ENCODE measurements around the gene FAM161A.
"Not testable (repeated sequence)": the region's sequence is repeated elsewhere in the genome, so short reads cannot be mapped to it uniquely, and the experiment has no call there.

FAM161A gene

DNA sequence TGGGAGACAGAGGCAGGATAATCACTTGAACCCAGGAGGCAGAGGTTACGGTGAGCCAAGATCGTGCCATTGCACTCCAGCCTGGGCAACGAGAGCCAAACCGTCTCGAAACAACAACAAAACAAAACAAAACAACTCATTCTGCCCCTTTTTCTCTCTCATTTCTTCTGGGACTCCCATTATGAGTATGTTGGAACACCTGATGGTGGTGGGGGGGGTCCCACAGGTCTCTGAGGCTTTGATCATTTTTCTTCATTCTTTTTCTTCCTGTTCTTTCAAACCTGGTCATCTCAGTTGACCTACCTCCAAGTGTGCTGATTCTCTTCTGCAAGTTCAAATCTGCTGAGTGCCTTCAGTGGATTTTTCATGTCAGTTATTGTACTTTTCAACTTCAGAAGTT is 8.2 kb upstream of the FAM161A start:
- in situ Hi-C loops (cut with HindIII; ENCODE audit: low pct_ligation_motif_present, low sequenced_read_pairs): no loop called here
- no peak overlapping the region for H3K4me3 ChIP-seq (ENCODE audit: low read depth, low read length)
- no peaks in the 10 kb centered on the region for H3K27me3 ChIP-seq (replicated peaks)
- peaks cover 12% of the 10 kb centered on the region for H3K36me3 ChIP-seq (replicated peaks)
- TF ChIP-seq, protein P1, sequence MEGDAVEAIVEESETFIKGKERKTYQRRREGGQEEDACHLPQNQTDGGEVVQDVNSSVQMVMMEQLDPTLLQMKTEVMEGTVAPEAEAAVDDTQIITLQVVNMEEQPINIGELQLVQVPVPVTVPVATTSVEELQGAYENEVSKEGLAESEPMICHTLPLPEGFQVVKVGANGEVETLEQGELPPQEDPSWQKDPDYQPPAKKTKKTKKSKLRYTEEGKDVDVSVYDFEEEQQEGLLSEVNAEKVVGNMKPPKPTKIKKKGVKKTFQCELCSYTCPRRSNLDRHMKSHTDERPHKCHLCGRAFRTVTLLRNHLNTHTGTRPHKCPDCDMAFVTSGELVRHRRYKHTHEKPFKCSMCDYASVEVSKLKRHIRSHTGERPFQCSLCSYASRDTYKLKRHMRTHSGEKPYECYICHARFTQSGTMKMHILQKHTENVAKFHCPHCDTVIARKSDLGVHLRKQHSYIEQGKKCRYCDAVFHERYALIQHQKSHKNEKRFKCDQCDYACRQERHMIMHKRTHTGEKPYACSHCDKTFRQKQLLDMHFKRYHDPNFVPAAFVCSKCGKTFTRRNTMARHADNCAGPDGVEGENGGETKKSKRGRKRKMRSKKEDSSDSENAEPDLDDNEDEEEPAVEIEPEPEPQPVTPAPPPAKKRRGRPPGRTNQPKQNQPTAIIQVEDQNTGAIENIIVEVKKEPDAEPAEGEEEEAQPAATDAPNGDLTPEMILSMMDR (IDR thresholded peaks at IDR 0.05; ENCODE audit: low read depth, low read length, missing control alignments): no peak
- H3K27ac ChIP-seq: no peak overlapping the region
- DNase-seq: no peak

- no peak for DNase-seq
- Histone ChIP-seq H3K4me3 (ENCODE audit: low read depth, low read length) (no peak overlapping the region), H3K27ac (no peak overlapping the region), H3K36me3 (replicated peaks) (no peaks in the 10 kb centered on the region), H3K27me3 (replicated peaks) (no peaks in the 10 kb centered on the region)
- TF ChIP-seq, protein P1 (IDR thresholded peaks at IDR 0.05; ENCODE audit: low read depth, low read length, missing control alignments): no peak
- in situ Hi-C loops (cut with HindIII; ENCODE audit: low pct_ligation_motif_present, low sequenced_read_pairs): no loop called here
These were observed 3.4 kb upstream of the FAM161A start for GRCh38 chr2:61857224-61857623.

DNA sequence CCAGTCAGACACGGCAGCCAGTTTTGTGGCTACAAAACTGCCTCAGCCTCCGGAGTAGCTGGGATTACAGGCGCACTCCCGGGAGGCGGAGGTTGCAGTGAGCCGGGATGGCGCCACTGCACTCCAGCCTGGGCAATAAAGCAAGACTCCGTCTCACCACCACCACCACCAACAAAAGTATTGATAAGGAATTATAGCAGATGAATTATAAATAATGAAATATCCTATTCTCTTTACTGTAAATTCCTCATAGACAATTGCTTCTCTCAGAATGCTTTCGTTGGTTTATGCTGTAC is 1.4 kb upstream of the FAM161A start:
- TF ChIP-seq, protein P1 (IDR thresholded peaks at IDR 0.05; ENCODE audit: low read depth, low read length, missing control alignments): no peak
- H3K27ac ChIP-seq: no peak overlapping the region
- in situ Hi-C loops (cut with HindIII; ENCODE audit: low pct_ligation_motif_present, low sequenced_read_pairs): no loop called here
- no peaks in the 10 kb centered on the region for H3K27me3 ChIP-seq (replicated peaks)
- peak overlapping the region; percentile 88 for H3K4me3 ChIP-seq (ENCODE audit: low read depth, low read length)
- H3K36me3 ChIP-seq (replicated peaks): no peaks in the 10 kb centered on the region
- DNase-seq: no peak

DNA sequence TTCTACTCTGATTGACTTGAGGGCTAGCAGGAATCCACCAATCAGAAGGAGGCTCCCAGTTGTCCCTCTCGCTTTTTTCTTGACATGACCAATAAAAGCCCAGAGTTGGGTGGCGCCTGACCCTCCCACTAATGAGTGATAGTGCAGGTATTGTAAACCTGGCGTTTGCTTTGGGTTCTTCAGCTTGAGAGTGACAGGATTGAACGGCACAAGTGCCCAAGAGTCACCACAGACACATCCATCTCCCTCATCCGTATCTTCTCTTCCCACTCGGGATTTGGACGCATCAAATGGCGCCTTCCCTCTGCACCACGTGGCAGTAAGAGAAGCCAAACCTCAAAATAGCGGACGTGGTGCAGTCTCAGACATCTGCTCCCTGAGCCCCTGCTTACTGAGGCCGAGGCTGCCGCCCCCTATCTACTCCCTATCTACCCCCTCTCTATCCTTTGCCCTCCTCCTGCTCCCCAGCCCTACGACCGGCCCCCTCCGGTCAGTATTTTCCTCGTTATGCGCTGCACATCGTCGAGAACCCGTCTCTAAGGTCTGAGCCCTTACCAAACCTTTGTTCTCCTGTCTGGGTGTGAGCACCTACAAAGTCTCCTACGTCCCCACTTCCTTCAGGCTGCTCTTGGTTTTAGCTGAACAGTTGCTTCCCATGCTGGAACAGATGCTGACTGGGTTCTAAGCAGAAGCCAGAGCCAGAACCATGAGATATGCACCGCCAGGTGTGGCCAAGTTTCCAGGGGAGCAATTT is 881 bp upstream of the FAM161A start:
- Histone ChIP-seq H3K27ac (peak overlapping the region; percentile 52), H3K4me3 (ENCODE audit: low read depth, low read length) (peak overlapping the region; percentile 88), H3K27me3 (replicated peaks) (no peaks in the 10 kb centered on the region), H3K36me3 (replicated peaks) (no peaks in the 10 kb centered on the region)
- TF ChIP-seq, protein P1 (IDR thresholded peaks at IDR 0.05; ENCODE audit: low read depth, low read length, missing control alignments): no peak
- peak; percentile 97 for DNase-seq
- in situ Hi-C loops (cut with HindIII; ENCODE audit: low pct_ligation_motif_present, low sequenced_read_pairs): no loop called here

DNA sequence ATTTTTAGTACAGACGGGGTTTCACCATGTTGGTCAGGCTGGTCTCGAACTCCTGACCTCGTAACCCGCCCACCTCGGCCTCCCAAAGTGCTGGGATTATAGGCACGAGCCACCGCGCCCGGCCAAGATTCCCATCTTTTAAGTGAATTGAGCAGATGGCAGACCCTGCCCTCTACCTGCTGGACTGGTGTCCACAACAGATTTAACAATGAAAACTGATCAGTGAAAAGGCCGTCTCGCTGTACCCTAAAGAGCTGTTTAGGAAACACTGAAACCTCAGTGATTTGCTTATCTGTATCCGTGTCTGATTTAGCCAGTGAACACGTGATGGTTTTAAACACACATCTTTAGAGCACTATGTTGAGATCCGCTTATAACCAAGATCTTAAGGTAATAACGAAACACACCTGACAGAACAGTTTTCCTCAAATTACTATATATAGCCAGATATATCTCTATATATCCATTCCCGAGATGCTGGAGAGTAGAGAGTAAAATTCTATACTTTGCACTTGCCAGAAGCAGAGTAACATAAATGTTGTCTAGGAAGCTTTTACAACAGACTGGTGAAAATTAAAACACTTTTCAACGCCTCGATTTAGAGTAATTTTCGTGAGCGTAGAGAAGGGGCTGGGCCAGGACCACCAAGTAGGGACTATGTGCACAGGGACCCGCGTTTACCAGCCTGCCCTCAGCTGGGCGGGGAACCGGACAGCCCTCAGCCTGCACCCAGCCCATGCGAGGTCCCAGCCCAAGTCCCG is 594 bp downstream of the FAM161A start:
- in situ Hi-C loops (cut with HindIII; ENCODE audit: low pct_ligation_motif_present, low sequenced_read_pairs): no loop called here
- Histone ChIP-seq H3K27ac (peak overlapping the region; percentile 32), H3K36me3 (replicated peaks) (no peaks in the 10 kb centered on the region), H3K27me3 (replicated peaks) (no peaks in the 10 kb centered on the region), H3K4me3 (ENCODE audit: low read depth, low read length) (peak overlapping the region; percentile 88)
- TF ChIP-seq, protein P1 (IDR thresholded peaks at IDR 0.05; ENCODE audit: low read depth, low read length, missing control alignments): peak; percentile 10
- DNase-seq: peak; percentile 40

GRCh38 chr2:61851270-61851669 is 2.6 kb downstream of the FAM161A start:
- H3K27me3 ChIP-seq (replicated peaks); in situ Hi-C loops (cut with HindIII; ENCODE audit: low pct_ligation_motif_present, low sequenced_read_pairs); H3K36me3 ChIP-seq (replicated peaks); H3K27ac ChIP-seq; DNase-seq; H3K4me3 ChIP-seq (ENCODE audit: low read depth, low read length): not testable (repeated sequence)

All from brain microvascular endothelial cell (primary cell).